Endodermal cell (in vitro differentiated cells): ENCODE data around the gene HPCAL1. TPM values are rescaled to one million over a fixed set of nuclear protein-coding genes. Genes with fewer than 3 reads are reported as not detected.
A peak's percentile ranks its signal among the peaks of the same experiment; 100 is the strongest.
"Not testable (repeated sequence)": the region's sequence is repeated elsewhere in the genome, so short reads cannot be mapped to it uniquely, and the experiment has no call there.

Source experiments
- DNase-seq: peaks from one replicate; pipeline ENCODE4 v3.0.0-alpha.2; 2017
- H3K27ac ChIP-seq: 2 replicates; pipeline ENCODE4 v1.5.1; 2013; ENCODE audit warnings: mild to moderate bottlenecking, low read depth, low read length, moderate library complexity
- H3K27me3 ChIP-seq: 2 replicates; pipeline ENCODE4 v1.6.1; 2013; ENCODE audit warnings: mild to moderate bottlenecking, low read length, moderate library complexity; ENCODE audit not compliant: insufficient read depth, control insufficient read depth, poor library complexity, severe bottlenecking
- H3K36me3 ChIP-seq: 2 replicates; pipeline ENCODE4 v1.7.0; 2013; ENCODE audit warnings: mild to moderate bottlenecking, low read length, moderate library complexity; ENCODE audit not compliant: control insufficient read depth, insufficient read depth
- H3K4me1 ChIP-seq: one replicate; pipeline ENCODE4 v1.7.0; 2013; ENCODE audit warnings: low read length; ENCODE audit not compliant: control insufficient read depth, insufficient read depth
- H3K4me3 ChIP-seq: 2 replicates; pipeline ENCODE4 v1.5.1; 2013; ENCODE audit warnings: mild to moderate bottlenecking, low read length, moderate library complexity
- H3K9ac ChIP-seq: 2 replicates; pipeline ENCODE4 v1.6.1; 2013; ENCODE audit warnings: mild to moderate bottlenecking, low read length, moderate library complexity; ENCODE audit not compliant: poor library complexity, severe bottlenecking; ENCODE audit errors: extremely low read depth
- H3K9me3 ChIP-seq: 2 replicates; pipeline ENCODE4 v1.6.1; 2013; ENCODE audit warnings: mild to moderate bottlenecking, low read length, moderate library complexity; ENCODE audit not compliant: control insufficient read depth
- H3K27ac Mint-ChIP-seq: 2 replicates; pipeline ENCODE4 v1.8.0; 2020; ENCODE audit warnings: mixed read lengths
- H3K27me3 Mint-ChIP-seq: 2 replicates; pipeline ENCODE4 v1.8.0; 2021; ENCODE audit warnings: mild to moderate bottlenecking, mixed read lengths; ENCODE audit not compliant: insufficient read depth
- H3K36me3 Mint-ChIP-seq: 2 replicates; pipeline ENCODE4 v1.8.0; 2020; ENCODE audit warnings: low read depth, mixed read lengths
- H3K4me1 Mint-ChIP-seq: 2 replicates; pipeline ENCODE4 v1.8.0; 2020; ENCODE audit warnings: mixed read lengths
- H3K4me3 Mint-ChIP-seq: 2 replicates; pipeline ENCODE4 v1.8.0; 2020; ENCODE audit warnings: mild to moderate bottlenecking, moderate library complexity, mixed read lengths
- H3K9me3 Mint-ChIP-seq: 2 replicates; pipeline ENCODE4 v1.8.0; 2020; ENCODE audit warnings: mild to moderate bottlenecking, mixed read lengths
- CTCF ChIP-seq: fragments of 200-600 bp; sonication (generic); conservative IDR thresholded peaks from 2 replicates; pipeline ENCODE4 v1.5.0; 2021; ENCODE audit warnings: antibody characterized with exemption, mild to moderate bottlenecking
- WGBS, 2 experiments: methylation state at CpG; one replicate each; pipeline versions ENCODE4 v1.1.5 to v1.1.7; 2013; ENCODE audit warnings: missing lambda C conversion rate in 2 of 2, mixed read lengths in 1 of 2; ENCODE audit not compliant: insufficient coverage in 1 of 2, insufficient read length in 1 of 2; 5-methylcytosine and 5-hydroxymethylcytosine counted together
- total RNA-seq, 2 donors: library from RNA; stranded (reverse); fragmentation: NEBNext Ultra II Directional in 1 of 2; extraction: Animal tissue kit (Norgen Biotek cat#: 25700) in 1 of 2; gene quantifications; 2 replicates in 1 of 2; 3 replicates in 1 of 2; pipeline ENCODE4 v1.2.1, GENCODE V29; 2021

Gene HPCAL1
- total RNA-seq, 2 donors from 2014 or later, result 6.8 to 8.1 TPM

DNA sequence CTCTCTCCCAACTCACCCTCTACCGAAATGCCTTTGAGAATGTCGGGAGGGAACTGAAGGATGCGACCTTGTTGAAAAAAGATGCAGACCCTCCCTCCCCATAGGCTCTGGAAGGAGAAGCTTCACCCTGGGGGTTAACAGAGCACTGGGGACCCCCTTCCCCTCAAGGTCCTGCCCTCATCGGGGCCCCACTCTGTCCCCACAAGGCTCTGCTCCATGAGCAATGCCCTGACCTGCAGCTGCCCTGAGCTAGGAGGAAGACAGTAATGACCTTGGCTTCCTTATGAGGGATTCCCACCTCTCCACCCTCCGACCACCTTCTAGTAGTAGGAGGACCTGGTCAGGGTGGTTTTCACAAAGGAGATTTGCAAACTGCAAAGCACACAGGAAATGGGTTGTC, 44.4 kb upstream of the HPCAL1 start:
- Histone ChIP-seq H3K36me3 (no peaks in the 10 kb centered on the region), H3K27me3 (no peaks in the 10 kb centered on the region), H3K9me3 (no peaks in the 10 kb centered on the region), H3K4me3 (no peak overlapping the region), H3K27ac (no peak overlapping the region), H3K9ac (no peak overlapping the region), H3K4me1 (no peaks in the 10 kb centered on the region)
- H3K4me1 Mint-ChIP-seq, result no peaks in the 10 kb centered on the region
- H3K4me3 Mint-ChIP-seq, result no peak overlapping the region
- no peak for TF ChIP-seq CTCF
- no peaks in the 10 kb centered on the region for H3K9me3 Mint-ChIP-seq
- no peaks in the 10 kb centered on the region for H3K36me3 Mint-ChIP-seq
- peak overlapping the region; percentile 58 for H3K27ac Mint-ChIP-seq
- peak; percentile 36 for DNase-seq
- no peaks in the 10 kb centered on the region for H3K27me3 Mint-ChIP-seq
- WGBS, 2 experiments, result 95 to 96% methylated on average over 3 to 5 of the region's 5 CpGs

DNA sequence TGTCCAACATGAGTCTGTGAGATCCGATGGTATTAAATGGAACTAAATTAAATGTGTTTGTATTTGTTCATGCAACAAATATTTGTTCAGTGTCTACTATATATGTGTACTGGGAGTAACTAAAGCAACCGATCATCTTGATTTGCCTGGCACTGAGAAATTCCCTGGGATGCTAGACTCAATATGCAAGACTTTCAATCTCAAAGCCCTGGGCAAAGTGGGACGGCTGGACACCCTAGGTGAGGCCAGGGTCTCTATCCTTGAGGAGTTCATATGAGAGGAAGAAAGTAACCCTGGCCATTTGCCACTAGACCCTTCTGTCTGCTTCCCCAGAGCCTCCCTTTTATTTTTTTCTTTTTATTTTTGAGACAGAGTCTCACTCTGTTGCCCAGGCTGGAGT, 44.0 kb upstream of the HPCAL1 start:
- Histone ChIP-seq H3K9ac (no peak overlapping the region), H3K27me3 (no peaks in the 10 kb centered on the region), H3K4me3 (no peak overlapping the region), H3K27ac (no peak overlapping the region), H3K36me3 (no peaks in the 10 kb centered on the region), H3K9me3 (no peaks in the 10 kb centered on the region), H3K4me1 (no peaks in the 10 kb centered on the region)
- Mint-ChIP-seq H3K36me3 (no peaks in the 10 kb centered on the region), H3K4me1 (no peaks in the 10 kb centered on the region), H3K9me3 (no peaks in the 10 kb centered on the region), H3K27ac (peak overlapping the region; percentile 58), H3K4me3 (no peak overlapping the region), H3K27me3 (no peaks in the 10 kb centered on the region)
- 94 to 100% methylated on average over 1 to 3 of the region's 3 CpGs for WGBS, 2 experiments
- DNase-seq, result peak; percentile 14
- TF ChIP-seq CTCF, result no peak

DNA sequence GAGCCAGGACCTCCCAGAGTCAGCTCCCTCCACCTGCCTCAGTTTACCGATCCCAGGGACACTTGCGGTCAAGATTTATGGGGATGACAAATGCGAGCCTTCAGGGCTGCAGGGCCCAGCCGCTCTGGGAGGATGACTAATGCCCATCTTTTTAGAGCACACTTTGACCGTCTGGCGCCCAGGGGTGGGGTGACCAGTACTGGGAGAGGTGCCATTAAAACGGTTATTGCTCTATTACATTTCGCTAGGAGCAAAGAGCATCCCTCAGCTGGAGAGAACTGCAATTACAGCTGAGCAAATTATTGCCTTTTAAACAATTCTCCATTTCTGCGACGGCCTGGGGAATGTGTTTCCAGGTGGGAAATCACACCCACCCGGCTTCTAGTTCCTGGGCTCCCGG, 42.6 kb upstream of the HPCAL1 start:
- WGBS, 2 experiments, result 92 to 96% methylated on average over 8 to 12 of the region's 12 CpGs
- Histone ChIP-seq H3K27ac (no peak overlapping the region), H3K36me3 (no peaks in the 10 kb centered on the region), H3K9me3 (no peaks in the 10 kb centered on the region), H3K27me3 (no peaks in the 10 kb centered on the region), H3K9ac (no peak overlapping the region), H3K4me1 (no peaks in the 10 kb centered on the region), H3K4me3 (no peak overlapping the region)
- Mint-ChIP-seq H3K9me3 (no peaks in the 10 kb centered on the region), H3K27ac (no peak overlapping the region), H3K36me3 (no peaks in the 10 kb centered on the region), H3K4me1 (no peaks in the 10 kb centered on the region), H3K4me3 (no peak overlapping the region), H3K27me3 (peaks cover 3% of the 10 kb centered on the region)
- TF ChIP-seq CTCF, result no peak
- DNase-seq, result peak; percentile 15

DNA sequence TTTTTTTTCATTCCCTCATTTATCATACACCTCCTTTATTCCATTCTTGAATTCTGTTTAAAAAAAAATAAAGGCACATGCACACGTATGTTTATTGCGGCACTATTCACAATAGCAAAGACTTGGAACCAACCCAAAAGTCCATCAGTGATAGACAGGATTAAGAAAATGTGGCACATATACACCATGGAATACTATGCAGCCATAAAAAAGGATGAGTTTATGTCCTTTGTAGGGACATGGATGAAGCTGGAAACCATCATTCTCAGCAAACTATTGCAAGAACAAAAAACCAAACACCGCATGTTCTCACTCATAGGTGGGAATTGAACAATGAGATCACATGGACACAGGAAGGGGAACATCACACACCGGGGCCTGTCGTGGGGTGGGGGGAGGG, 39.2 kb upstream of the HPCAL1 start:
- not testable (repeated sequence) for H3K9ac ChIP-seq, H3K27me3 Mint-ChIP-seq, H3K27me3 ChIP-seq, H3K36me3 ChIP-seq, H3K4me3 Mint-ChIP-seq, H3K4me1 ChIP-seq, DNase-seq, H3K9me3 ChIP-seq, H3K4me1 Mint-ChIP-seq, H3K9me3 Mint-ChIP-seq, H3K4me3 ChIP-seq, H3K36me3 Mint-ChIP-seq, H3K27ac Mint-ChIP-seq, H3K27ac ChIP-seq
- 100% methylated on average over 2 of the region's 5 CpGs; no CpG with 5 or more reads in 1 of the 2 experiments for WGBS, 2 experiments
